Measurements from ENCODE around the gene EPN2. TPM values are rescaled to one million over a fixed set of nuclear protein-coding genes. Genes with fewer than 3 reads are reported as not detected.

EPN2 gene
- total RNA-seq, 1 experiment from 2014 or later = 73.1 TPM

DNA sequence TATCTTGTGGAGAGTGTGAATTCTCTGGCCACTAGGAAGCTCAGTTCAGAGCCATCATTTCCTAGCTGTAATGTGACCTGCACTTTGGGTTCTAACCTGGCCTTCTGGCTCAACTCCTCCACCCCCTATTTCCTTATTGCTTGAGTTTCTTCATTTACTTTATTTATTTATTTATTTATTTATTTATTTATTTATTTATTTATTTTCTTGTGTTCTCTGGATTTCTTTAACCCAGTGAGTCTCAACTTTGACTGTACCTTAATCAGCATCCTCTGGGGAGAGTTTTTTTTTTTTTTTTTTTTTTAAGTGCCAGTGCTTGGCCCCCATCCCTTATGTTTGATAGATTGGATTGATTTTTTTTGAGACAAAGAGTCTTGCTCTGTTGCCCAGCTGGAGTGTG is 18.1 kb downstream of the EPN2 start:
- peaks cover 91% of the 10 kb centered on the region for H3K79me2 ChIP-seq (ENCODE audit: insufficient read depth, low read length)
- no TSS peak for BruUV-seq (replicated peaks)
- H3K4me2 ChIP-seq (ENCODE audit: low read length) = no peak overlapping the region
- ATAC-seq = no peak
- no peak for DNase-seq (ENCODE audit: low read depth, low spot score)
- no peaks in the 10 kb centered on the region for H3K27me3 ChIP-seq (ENCODE audit: insufficient read depth, low read length)
- ChIA-PET POLR2A (no interaction called here), CTCF (no interaction called here), RAD21 (ENCODE audit: low non-redundant PET in 1 of 2, low total read pairs in 2 of 2, uncharacterized antibody in 2 of 2, unreplicated experiment in 2 of 2) (no interaction called here)
- no peak overlapping the region for H2AFZ ChIP-seq (ENCODE audit: low read depth, low read length, poor library complexity, severe bottlenecking)
- TF ChIP-seq, protein P1, sequence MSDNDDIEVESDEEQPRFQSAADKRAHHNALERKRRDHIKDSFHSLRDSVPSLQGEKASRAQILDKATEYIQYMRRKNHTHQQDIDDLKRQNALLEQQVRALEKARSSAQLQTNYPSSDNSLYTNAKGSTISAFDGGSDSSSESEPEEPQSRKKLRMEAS (IDR thresholded peaks at IDR 0.05) = no peak
- TF ChIP-seq POLR2AphosphoS5 (IDR thresholded peaks at IDR 0.05; ENCODE audit: low read depth, low read length) = no peak
- no peak for TF ChIP-seq ELF1 (IDR thresholded peaks at IDR 0.05; ENCODE audit: borderline replicate concordance, low read depth)
- TF ChIP-seq JUND (IDR thresholded peaks at IDR 0.05) = no peak
- no peak for TF ChIP-seq EZH2phosphoT487 (IDR thresholded peaks at IDR 0.05; ENCODE audit: borderline replicate concordance)
- TF ChIP-seq SRF (IDR thresholded peaks at IDR 0.05; ENCODE audit: low read depth) = no peak
- TF ChIP-seq SIN3A (IDR thresholded peaks at IDR 0.05; ENCODE audit: low read depth) = no peak
- no peak for TF ChIP-seq RAD21 (IDR thresholded peaks at IDR 0.05; ENCODE audit: low read depth)
- TF ChIP-seq, protein P2, sequence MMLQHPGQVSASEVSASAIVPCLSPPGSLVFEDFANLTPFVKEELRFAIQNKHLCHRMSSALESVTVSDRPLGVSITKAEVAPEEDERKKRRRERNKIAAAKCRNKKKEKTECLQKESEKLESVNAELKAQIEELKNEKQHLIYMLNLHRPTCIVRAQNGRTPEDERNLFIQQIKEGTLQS (IDR thresholded peaks at IDR 0.05) = no peak
- TF ChIP-seq SP1 (IDR thresholded peaks at IDR 0.05; ENCODE audit: low read depth) = no peak
- TF ChIP-seq EGR1 (IDR thresholded peaks at IDR 0.05; ENCODE audit: low read depth) = no peak
- TF ChIP-seq ZNF274 (IDR thresholded peaks at IDR 0.05; ENCODE audit: low read depth, low read length) = no peak
- TF ChIP-seq, protein P3, sequence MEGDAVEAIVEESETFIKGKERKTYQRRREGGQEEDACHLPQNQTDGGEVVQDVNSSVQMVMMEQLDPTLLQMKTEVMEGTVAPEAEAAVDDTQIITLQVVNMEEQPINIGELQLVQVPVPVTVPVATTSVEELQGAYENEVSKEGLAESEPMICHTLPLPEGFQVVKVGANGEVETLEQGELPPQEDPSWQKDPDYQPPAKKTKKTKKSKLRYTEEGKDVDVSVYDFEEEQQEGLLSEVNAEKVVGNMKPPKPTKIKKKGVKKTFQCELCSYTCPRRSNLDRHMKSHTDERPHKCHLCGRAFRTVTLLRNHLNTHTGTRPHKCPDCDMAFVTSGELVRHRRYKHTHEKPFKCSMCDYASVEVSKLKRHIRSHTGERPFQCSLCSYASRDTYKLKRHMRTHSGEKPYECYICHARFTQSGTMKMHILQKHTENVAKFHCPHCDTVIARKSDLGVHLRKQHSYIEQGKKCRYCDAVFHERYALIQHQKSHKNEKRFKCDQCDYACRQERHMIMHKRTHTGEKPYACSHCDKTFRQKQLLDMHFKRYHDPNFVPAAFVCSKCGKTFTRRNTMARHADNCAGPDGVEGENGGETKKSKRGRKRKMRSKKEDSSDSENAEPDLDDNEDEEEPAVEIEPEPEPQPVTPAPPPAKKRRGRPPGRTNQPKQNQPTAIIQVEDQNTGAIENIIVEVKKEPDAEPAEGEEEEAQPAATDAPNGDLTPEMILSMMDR (IDR thresholded peaks at IDR 0.05 in 2 of 3, conservative IDR thresholded peaks at IDR 0.05 in 1 of 3; ENCODE audit: borderline replicate concordance in 1 of 3, insufficient read depth in 1 of 3, low read depth in 2 of 3, low read length in 2 of 3) = no peak
- TF ChIP-seq, protein P4, sequence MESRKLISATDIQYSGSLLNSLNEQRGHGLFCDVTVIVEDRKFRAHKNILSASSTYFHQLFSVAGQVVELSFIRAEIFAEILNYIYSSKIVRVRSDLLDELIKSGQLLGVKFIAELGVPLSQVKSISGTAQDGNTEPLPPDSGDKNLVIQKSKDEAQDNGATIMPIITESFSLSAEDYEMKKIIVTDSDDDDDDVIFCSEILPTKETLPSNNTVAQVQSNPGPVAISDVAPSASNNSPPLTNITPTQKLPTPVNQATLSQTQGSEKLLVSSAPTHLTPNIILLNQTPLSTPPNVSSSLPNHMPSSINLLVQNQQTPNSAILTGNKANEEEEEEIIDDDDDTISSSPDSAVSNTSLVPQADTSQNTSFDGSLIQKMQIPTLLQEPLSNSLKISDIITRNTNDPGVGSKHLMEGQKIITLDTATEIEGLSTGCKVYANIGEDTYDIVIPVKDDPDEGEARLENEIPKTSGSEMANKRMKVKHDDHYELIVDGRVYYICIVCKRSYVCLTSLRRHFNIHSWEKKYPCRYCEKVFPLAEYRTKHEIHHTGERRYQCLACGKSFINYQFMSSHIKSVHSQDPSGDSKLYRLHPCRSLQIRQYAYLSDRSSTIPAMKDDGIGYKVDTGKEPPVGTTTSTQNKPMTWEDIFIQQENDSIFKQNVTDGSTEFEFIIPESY (IDR thresholded peaks at IDR 0.05; ENCODE audit: extremely low read depth, insufficient replicate concordance, low read length) = no peak
- TF ChIP-seq CBX3 (IDR thresholded peaks at IDR 0.05; ENCODE audit: low read depth) = no peak
- H3K9me2 ChIP-seq (ENCODE audit: insufficient read depth) = no peaks in the 10 kb centered on the region
- intact Hi-C loops (cut with micrococcal nuclease) = no loop called here
- H3K27ac ChIP-seq (ENCODE audit: low read depth, low read length) = no peak overlapping the region
- no peak overlapping the region for H3K4me3 ChIP-seq (replicated peaks in 1 of 2; ENCODE audit: low read depth in 1 of 2, low read length in 2 of 2)
- no peaks in the 10 kb centered on the region for H3K9me3 ChIP-seq (ENCODE audit: control insufficient read depth in 1 of 2, insufficient read depth in 1 of 2, low read depth in 1 of 2, low read length in 2 of 2)
- no peaks in the 10 kb centered on the region for H3K36me3 ChIP-seq (ENCODE audit: control insufficient read depth in 1 of 2, insufficient read depth in 2 of 2, low read length in 2 of 2)
- peaks cover 0 to 12% of the 10 kb centered on the region in 2 experiments; a peak in 3 of 4 replicates for H3K4me1 ChIP-seq (ENCODE audit: control insufficient read depth in 1 of 2, insufficient read depth in 2 of 2, low read length in 2 of 2)
- H4K20me1 ChIP-seq (ENCODE audit: insufficient read depth) = 0 out of 2 replicates have a peak, but pooled peaks cover 3% of the 10 kb centered on the region
- H3K9ac ChIP-seq (ENCODE audit: low read length) = no peak overlapping the region
